SK-N-SH treated with all-trans-retinoic acid at 6 μM for 48 hours (cell line): ENCODE results near the gene PLB1.

ENCODE experiments used
- BACH2 ChIP-seq: fragments of 250-450 bp; sonication (Bioruptor Pico); IDR thresholded peaks from 2 replicates; pipeline ENCODE4 v1.9.0; 2021; ENCODE audit warnings: mild to moderate bottlenecking, borderline replicate concordance
- ESRRG ChIP-seq: fragments of 250-450 bp; sonication (Bioruptor Pico); IDR thresholded peaks from 2 replicates; pipeline ENCODE4 v1.6.1; 2021; ENCODE audit warnings: mild to moderate bottlenecking
- ISL1 ChIP-seq: fragments of 250-450 bp; sonication (Bioruptor Pico); IDR thresholded peaks from 2 replicates; pipeline ENCODE4 v2.1.2; 2022; ENCODE audit warnings: mild to moderate bottlenecking, moderate library complexity
- OSR1 ChIP-seq: fragments of 250-450 bp; sonication (Bioruptor Pico); IDR thresholded peaks from 2 replicates; pipeline ENCODE4 v1.8.0; 2022; ENCODE audit warnings: moderate library complexity, mild to moderate bottlenecking, inconsistent platforms
- PATZ1 ChIP-seq: fragments of 250-450 bp; sonication (Bioruptor Pico); IDR thresholded peaks from 2 replicates; pipeline ENCODE4 v1.8.0; 2020; ENCODE audit warnings: mild to moderate bottlenecking, moderate library complexity, borderline replicate concordance
- PPARA ChIP-seq: fragments of 250-450 bp; sonication (Bioruptor Pico); IDR thresholded peaks from 2 replicates; pipeline ENCODE4 v1.5.0; 2020; ENCODE audit warnings: mild to moderate bottlenecking, borderline replicate concordance
- RARB ChIP-seq: fragments of 250-450 bp; sonication (Bioruptor Pico); IDR thresholded peaks from 2 replicates; pipeline ENCODE4 v1.8.0; 2021; ENCODE audit warnings: mild to moderate bottlenecking, moderate library complexity
- SNAI2 ChIP-seq: fragments of 250-450 bp; sonication (Bioruptor Pico); IDR thresholded peaks from 2 replicates; pipeline ENCODE4 v1.5.0; 2020; ENCODE audit warnings: mild to moderate bottlenecking, moderate library complexity
- TSHZ2 ChIP-seq: fragments of 250-450 bp; sonication (Bioruptor Pico); IDR thresholded peaks from 2 replicates; pipeline ENCODE4 v1.5.0; 2020; ENCODE audit warnings: mild to moderate bottlenecking, moderate library complexity

- TF ChIP-seq PATZ1 (CRISPR knock-in tag) (no peak), ESRRG (no peak), BACH2 (CRISPR knock-in tag) (no peak), ISL1 (no peak), SNAI2 (no peak), RARB (CRISPR knock-in tag) (no peak), TSHZ2 (CRISPR knock-in tag) (no peak), OSR1 (CRISPR knock-in tag) (no peak), PPARA (CRISPR knock-in tag) (no peak)
These were observed 166.2 kb downstream of the PLB1 start for GRCh38 chr2:28662044-28662443.
